NCI-H345 (cell line): ENCODE measurements around the gene EPS8L2.

Experiments used
- DNase-seq: peaks from one replicate; lab custom pipeline; 2025; lab: John Stamatoyannopoulos, UW

Gene EPS8L2

GRCh38 chr11:763073-763463 lies 57.0 kb downstream of the EPS8L2 start:
- DNase-seq, result peak; percentile 27

DNA sequence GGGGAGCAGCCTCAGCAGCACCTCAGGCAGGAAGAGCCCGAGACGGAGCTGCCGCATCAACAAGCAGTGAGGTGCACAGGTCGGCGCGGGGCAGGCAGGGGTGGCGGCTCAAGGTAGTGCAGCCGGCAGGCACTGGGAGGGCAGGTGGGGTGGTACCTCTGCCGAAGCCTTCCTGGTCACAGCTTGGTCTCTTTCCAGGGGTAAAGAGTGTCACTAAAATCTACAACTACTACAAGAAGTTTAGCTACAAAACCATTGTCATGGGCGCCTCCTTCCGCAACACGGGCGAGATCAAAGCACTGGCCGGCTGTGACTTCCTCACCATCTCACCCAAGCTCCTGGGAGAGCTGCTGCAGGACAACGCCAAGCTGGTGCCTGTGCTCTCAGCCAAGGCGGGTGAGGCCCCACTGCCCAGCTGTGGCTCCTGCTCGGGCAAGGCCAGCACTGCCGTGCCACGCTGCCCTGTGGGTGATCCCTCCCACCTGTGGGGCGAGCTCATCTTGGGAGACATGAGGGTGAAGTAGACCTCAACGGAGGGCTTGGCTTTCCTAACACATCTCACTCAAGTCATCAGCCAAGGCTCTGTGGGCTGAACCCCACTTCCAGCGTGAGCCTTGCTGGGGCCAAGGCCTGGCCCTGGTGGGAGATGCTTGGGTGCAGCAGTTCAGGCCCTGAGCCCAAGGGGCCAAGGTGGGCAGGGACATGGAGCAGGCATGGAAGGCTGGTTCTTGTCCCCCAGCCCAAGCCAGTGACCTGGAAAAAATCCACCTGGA lies 57.7 kb downstream of the EPS8L2 start:
- no peak for DNase-seq

- no peak for DNase-seq
Measured at GRCh38 chr11:764322-765024, 58.4 kb downstream of the EPS8L2 start.

- DNase-seq, result peak; percentile 45
Measured at GRCh38 chr11:765025-765801, 59.2 kb downstream of the EPS8L2 start.

- no peak for DNase-seq
Measured at GRCh38 chr11:765802-766091, 59.7 kb downstream of the EPS8L2 start.

DNA sequence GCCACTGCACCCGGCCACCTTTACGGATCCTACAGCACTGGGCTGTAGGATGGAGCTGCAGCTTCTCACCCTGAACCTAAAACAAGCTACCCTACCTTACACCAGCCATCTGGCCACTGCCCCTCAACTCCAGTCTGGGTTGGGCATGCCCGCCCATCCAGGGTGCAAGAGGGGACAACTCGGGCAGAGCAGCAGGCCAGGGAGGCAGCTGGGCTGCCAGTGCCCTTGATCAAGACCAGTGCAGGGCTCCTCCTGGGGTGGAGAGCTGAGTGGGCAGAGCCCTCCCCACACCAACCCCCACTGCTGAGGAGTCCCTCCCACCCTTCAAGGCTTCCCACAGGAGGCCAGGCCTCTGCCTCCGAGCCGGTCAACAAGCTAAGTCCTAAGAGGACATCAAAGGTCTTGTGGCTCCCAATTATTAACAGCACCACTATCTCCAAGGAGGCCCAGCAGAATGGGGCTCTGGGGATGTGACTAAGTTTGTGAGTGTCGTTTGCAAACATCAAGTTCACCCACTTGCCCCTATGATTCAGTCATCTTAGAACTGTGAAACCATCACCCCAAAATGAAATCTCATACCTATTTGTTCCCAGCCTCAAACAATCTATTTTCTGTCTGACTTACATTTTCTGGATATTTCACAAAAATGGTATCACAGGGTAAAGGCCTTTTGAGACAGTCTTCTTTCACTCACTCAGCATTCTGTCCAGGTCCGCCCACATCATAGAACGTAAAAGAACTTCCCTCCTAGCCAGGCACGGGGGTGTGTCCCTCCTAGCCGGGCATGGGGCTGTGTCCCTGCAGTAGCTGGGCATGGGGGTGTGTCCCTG lies 60.3 kb downstream of the EPS8L2 start:
- DNase-seq, result no peak

DNA sequence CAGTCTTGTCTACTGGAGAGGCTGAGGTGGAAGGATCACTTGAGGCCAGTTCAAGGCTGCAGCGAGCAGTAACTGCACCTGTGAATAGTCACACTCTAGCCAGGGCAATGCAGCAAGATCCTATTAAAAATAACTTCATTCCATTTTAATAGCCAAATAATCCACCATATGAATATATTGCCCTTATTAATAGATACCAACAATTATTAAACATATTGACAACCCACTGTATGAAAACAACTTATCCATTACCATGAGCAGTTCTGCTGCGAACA lies 60.8 kb downstream of the EPS8L2 start:
- no peak for DNase-seq

DNA sequence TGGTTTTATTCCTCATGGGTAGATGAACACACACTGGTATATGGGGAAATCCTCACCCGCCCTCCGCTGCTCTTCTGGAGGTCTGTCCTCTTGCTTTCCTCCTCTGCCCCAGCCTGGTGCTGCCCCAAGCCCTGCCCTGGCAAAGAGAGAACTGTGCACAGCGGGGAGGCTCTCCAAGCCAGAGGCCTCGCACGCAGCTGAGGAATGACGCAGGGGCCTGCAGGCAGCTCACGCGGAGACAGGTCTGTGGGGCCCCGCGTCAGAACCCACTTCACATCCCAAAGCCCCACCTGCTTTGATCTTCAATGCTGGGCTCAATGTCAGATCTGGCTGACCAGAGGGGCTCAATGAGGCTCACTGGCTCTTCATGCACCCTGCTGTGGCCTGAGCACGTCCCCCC lies 61.2 kb downstream of the EPS8L2 start:
- no peak for DNase-seq

DNA sequence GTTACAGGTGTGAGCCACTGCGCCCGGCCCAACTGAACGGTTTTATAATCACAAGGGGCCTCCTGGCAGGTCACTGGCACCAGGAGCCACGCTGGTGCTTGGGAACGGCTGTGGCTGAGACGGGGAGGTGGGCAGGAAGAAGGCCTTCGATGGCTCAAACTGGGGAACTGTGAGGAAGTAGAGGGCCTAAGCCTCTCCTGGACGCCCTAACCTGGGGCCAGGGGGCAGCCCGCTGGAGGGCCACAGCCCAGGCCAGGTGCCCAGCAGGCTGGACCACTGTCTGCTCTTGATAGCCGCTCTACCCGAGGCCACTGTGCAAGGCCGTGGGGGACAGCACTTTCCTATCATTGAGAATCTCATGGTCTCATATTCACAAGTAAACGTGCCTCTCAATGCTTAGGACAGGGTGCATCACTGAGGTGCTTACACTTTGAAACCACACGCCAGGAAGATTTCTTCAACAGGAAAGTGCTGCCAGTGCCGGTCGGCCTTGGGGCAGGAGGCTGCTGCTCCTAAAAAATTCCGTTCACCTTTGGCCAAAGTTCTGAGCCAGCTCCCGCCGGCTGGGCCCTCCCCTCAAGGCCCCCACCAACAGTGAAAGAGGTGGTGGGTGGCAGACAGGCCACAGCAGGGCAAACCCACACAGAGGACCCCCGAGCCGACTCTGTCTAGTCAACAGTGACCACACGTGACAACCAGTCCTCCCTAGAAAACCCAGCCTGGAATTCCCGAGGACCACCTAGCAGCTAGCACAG lies 64.0 kb downstream of the EPS8L2 start:
- DNase-seq, result no peak

DNA sequence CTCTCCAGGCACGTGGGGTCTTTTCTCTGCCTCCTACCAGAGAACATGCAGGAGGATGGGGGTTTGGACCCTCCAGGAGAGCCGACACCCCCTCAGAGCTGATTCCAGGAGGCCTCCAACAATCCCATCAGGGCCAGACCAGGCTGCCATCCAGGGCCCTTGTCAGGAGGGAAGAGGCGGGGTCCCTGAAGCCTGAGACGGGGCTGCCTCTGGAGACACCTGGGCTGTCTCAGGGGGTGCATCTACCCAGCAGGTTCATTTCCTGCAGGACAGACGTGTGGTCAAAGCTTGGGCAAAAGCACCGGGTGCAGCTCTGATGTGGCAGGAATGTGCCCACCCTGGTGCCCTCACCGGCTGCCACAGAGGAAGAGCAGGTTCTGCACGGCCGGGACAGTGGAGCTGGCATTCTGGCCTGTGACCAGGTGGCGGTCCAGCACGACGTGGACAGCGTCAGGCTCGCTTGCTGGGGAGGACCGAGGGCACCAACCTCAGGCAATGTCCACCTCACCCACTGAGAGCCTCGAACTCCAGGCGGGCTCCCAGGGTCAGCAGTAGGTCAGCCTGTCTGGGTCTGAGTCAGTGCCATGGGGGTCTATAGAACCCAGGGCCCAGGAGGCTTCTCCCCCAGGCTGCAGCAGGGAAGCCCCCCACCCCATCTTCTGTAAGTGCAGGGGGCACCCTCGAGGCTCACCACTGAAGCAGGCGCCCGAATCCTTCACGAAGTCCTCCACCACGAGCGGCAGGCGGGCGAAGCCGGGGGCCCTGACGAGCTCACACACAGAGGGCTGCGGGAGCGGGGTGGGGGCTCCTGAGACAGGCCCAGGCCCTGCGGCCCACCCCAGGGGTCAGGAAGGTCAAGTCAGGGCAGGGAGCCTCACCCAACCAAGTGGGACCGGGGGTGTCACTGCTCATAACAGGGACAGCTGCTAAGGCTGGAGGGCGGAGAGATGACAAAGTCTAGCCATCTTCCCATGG lies 64.9 kb downstream of the EPS8L2 start:
- DNase-seq, result no peak

DNA sequence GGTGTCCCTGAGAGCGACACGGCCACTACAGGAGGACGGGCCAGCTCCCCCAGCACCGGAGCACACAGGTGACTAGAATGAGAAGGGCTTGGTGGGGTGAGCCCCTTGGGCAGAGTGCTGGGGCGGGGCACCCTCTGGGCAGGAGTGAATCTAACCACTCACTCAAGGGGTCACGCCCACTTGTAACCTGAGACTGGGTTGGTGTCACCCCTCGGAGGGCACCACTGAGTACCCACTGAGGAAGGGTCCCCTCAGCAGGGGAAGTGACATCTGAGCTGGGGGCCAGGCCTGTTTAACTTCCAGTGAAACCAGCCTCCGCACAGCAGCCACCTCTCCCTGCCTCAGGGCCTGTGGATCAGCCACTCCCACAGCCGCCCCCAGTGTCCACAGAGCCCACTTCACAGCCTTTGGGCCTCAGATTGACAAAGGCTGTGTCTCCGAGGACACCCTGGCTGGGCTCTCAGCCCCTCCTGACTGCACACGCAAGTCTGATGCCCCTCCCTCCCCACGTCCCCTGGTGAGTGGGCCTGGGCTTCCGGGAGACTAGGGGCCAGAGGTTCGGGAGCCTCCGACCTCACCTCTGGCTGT lies 65.7 kb downstream of the EPS8L2 start:
- no peak for DNase-seq

GRCh38 chr11:772429-773390 lies 66.7 kb downstream of the EPS8L2 start:
- DNase-seq, result no peak

DNA sequence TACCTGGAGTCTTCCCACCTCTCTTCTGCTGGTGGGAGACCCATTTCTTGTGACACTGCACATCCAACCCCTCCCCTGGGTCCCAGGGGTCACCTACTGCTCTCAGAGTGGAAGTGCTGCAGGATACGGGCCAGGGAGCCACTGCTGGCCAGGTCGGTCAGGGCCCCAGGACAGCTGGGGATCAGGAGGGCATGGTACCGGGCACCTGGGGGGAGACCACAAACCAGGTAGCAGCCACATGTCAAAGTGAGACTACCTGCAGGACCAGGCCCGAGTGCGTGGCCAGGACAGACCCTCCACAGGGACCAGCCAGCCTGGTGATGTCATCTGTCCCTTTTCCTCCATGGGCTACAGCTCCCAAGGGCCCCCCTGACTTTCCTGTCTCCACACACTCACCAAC lies 67.4 kb downstream of the EPS8L2 start:
- DNase-seq, result no peak

- no peak for DNase-seq
Measured at GRCh38 chr11:773830-774229, 67.8 kb downstream of the EPS8L2 start.

- no peak for DNase-seq
Measured at GRCh38 chr11:774873-775592, 69.0 kb downstream of the EPS8L2 start.

GRCh38 chr11:776263-776560 lies 70.2 kb downstream of the EPS8L2 start:
- DNase-seq, result no peak

DNA sequence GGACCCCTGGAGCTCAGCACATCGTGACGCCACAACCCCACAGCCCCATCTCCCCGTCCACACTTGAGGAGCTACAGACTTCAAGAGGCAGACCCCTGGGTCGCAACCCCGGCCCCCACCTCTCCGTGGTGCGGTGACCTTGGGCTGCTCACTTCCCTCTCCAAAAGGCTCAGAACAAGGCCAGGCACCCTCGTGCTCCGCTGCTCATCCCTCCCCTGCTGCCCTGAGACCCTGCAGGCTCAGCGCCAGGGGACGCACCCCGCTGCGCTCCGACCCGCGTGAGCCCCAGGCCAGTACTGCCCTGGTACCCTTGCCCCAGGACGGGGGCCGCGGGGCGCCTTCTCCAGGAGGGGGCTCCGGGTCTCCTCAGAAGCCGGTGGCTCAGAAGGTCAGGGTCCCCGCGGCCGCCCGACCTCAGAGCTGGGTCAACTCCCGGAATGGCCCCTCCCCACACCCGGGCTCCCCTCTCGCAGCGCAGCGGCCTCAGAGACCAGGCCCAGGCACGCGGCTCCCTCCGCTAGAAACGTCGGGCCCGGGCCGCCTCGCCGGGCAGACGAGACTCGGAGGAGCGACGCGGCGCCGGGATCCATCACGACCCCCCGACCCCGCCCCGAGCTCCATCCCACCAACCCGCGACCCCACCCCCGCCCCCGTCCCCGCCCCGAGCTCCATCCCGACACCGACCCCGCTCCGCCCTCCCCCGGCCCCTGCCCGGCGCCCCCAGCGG lies 70.7 kb downstream of the EPS8L2 start:
- DNase-seq, result peak; percentile 36
